GM20000 (cell line): ENCODE results near the gene KRTAP12-3.
"Not testable (repeated sequence)": the region's sequence is repeated elsewhere in the genome, so short reads cannot be mapped to it uniquely, and the experiment has no call there.

Experiments used
- DNase-seq: peaks from one replicate; pipeline ENCODE4 v3.0.0; 2012; ENCODE audit warnings: low spot score
- TF ChIP-seq, protein P1 (sequence below): IDR thresholded peaks from 2 replicates; pipeline ENCODE4 v1.5.1; 2012; ENCODE audit warnings: mild to moderate bottlenecking, control low read depth; ENCODE audit errors: extremely low read depth, missing control alignments

Gene KRTAP12-3, protein sequence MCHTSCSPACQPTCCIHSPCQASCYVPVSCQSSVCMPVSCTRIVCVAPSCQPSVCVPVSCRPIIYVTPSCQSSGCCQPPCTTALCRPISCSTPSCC

DNA sequence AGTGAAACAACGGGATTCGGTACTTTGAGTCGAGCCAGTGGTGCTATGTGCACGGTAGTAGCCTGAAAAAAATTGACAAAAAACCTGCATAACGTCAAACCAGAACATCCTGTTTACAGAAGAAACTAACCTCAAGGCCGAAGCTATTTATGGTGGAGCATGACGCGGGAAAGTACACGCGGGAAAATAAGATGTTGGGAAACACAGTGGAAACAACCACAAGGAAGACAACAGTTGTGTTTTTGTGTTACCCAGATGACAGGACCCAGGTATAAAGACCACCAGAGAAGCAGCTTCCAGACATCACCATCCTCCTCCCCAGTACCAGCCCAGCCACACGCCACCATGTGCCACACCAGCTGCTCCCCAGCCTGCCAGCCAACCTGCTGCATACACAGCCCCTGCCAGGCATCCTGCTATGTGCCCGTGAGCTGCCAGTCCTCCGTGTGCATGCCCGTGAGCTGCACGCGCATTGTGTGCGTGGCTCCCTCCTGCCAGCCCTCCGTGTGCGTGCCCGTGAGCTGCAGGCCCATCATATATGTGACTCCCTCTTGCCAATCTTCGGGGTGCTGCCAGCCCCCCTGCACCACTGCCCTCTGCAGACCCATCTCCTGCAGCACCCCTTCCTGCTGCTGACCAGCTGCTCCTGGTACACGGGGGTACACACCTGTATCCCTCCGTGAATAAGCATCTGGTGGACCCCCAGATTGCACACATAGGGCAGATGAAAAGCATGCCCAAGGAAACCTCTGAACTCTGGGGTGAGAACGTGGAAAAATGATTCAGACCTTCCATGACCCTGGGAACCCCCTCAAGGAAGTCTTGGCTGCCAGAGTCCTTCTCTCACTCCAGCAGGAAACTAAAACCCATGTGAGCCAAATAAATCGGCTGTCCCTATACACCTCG lies at the start of gene KRTAP12-3:
TSS of gene KRTAP12-3 (plus strand) at position 298 of the 906 bp plus-strand sequence. CDS start at position 346, 48 bp downstream.
- DNase-seq = no peak
- TF ChIP-seq, protein P1, sequence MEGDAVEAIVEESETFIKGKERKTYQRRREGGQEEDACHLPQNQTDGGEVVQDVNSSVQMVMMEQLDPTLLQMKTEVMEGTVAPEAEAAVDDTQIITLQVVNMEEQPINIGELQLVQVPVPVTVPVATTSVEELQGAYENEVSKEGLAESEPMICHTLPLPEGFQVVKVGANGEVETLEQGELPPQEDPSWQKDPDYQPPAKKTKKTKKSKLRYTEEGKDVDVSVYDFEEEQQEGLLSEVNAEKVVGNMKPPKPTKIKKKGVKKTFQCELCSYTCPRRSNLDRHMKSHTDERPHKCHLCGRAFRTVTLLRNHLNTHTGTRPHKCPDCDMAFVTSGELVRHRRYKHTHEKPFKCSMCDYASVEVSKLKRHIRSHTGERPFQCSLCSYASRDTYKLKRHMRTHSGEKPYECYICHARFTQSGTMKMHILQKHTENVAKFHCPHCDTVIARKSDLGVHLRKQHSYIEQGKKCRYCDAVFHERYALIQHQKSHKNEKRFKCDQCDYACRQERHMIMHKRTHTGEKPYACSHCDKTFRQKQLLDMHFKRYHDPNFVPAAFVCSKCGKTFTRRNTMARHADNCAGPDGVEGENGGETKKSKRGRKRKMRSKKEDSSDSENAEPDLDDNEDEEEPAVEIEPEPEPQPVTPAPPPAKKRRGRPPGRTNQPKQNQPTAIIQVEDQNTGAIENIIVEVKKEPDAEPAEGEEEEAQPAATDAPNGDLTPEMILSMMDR = no peak

GRCh38 chr21:44609193-44609592 lies 48.5 kb upstream of the KRTAP12-3 start:
- TF ChIP-seq, protein P1 = no peak
- no peak for DNase-seq

GRCh38 chr21:44610157-44610843 lies 47.4 kb upstream of the KRTAP12-3 start:
- DNase-seq = not testable (repeated sequence)

- TF ChIP-seq, protein P1 = no peak
- DNase-seq = no peak
These were observed 46.2 kb upstream of the KRTAP12-3 start for GRCh38 chr21:44611551-44611950.

GRCh38 chr21:44612029-44612486 lies 45.7 kb upstream of the KRTAP12-3 start, which contains the start of gene KRTAP10-8:
Gene KRTAP10-8, plus strand, starts transcription at chr21:44612079. Its CDS starts 22 bp downstream, at chr21:44612101.
- DNase-seq = no peak
- TF ChIP-seq, protein P1 = no peak

- no peak for DNase-seq
- TF ChIP-seq, protein P1 = no peak
These were observed 45.0 kb upstream of the KRTAP12-3 start for GRCh38 chr21:44612669-44613229.

DNA sequence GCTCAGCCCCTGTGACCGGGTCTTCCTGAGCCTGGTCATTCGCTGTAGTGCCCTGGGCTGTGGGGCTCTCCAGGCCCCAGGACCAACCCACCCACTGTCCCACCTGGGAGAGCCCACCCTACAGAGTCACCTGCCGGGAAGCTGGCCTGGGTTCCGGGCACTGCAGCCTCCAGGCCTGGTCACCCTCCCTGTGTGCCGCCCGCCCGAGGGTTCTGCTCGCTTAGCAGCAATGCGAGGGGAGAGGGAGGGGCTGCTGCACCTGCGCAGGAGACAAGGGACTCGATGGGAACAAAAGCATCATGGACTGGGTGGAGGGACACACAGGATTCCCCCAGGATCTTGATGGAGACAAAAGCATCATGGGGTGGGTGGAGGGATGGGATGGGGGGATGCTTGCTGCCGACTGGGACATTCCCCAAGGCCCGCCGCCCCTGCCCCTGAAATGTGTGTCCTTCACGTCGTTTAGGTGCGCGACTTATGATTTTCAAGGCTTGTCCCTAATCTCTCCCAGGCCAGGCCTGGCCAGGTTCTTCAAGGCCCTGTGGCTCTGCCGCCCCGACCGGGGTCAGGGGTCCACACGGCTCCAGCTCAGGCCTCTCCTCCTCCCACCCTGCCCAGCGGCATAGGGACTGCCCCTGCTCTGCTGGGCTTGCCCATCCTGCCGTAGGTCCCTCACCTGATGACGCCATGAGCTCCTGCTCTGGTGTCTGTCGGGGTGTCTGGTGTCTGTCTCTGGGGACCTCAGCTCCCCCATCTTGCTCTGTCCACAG lies 44.2 kb upstream of the KRTAP12-3 start:
- no peak for DNase-seq
- TF ChIP-seq, protein P1 = no peak
